Memory B cell (primary cell): ENCODE measurements around the gene DLX4.

Experiments used
- ATAC-seq: fragments of 150-1000 bp; cut with Tn5 transposase; 2 replicates; pipeline ENCODE4 v1.10.0; 2021; ENCODE audit warnings: low read depth, mild to moderate bottlenecking, moderate library complexity
- DNase-seq, 2 donors: peaks; one replicate each; pipeline ENCODE4 v3.0.0; 2022; ENCODE audit warnings: low spot score in 2 of 2
- H3K27ac Mint-ChIP-seq: one replicate; pipeline ENCODE4 v1.8.0; 2022; ENCODE audit warnings: mild to moderate bottlenecking, moderate library complexity, mixed read lengths
- H3K27me3 Mint-ChIP-seq: one replicate; pipeline ENCODE4 v1.8.0; 2022; ENCODE audit warnings: mixed read lengths
- H3K36me3 Mint-ChIP-seq: one replicate; pipeline ENCODE4 v1.8.0; 2022; ENCODE audit warnings: mild to moderate bottlenecking, mixed read lengths
- H3K4me1 Mint-ChIP-seq: one replicate; pipeline ENCODE4 v1.8.0; 2022; ENCODE audit warnings: mixed read lengths
- H3K4me3 Mint-ChIP-seq: one replicate; pipeline ENCODE4 v1.8.0; 2022; ENCODE audit warnings: mild to moderate bottlenecking, moderate library complexity, mixed read lengths
- H3K9me3 Mint-ChIP-seq: one replicate; pipeline ENCODE4 v1.8.0; 2022; ENCODE audit warnings: mixed read lengths

The DLX4 gene

GRCh38 chr17:49979748-49980479, 10.9 kb downstream of the DLX4 start:
- Mint-ChIP-seq H3K27me3 (peaks cover 32% of the 10 kb centered on the region), H3K4me1 (no peaks in the 10 kb centered on the region), H3K4me3 (no peak overlapping the region), H3K9me3 (no peaks in the 10 kb centered on the region), H3K36me3 (no peaks in the 10 kb centered on the region), H3K27ac (no peak overlapping the region)
- no peak for DNase-seq
- no peak for ATAC-seq

- ATAC-seq (no peak), DNase-seq (no peak)
- peaks cover 35% of the 10 kb centered on the region for H3K27me3 Mint-ChIP-seq
These were observed 11.8 kb downstream of the DLX4 start for GRCh38 chr17:49980703-49981197.

GRCh38 chr17:49984283-49984682, 15.3 kb downstream of the DLX4 start:
- Mint-ChIP-seq H3K9me3 (no peaks in the 10 kb centered on the region), H3K4me3 (no peak overlapping the region), H3K27me3 (peaks cover 41% of the 10 kb centered on the region), H3K4me1 (peaks cover 2% of the 10 kb centered on the region), H3K36me3 (no peaks in the 10 kb centered on the region), H3K27ac (no peak overlapping the region)
- ATAC-seq (no peak), DNase-seq (no peak)

More at GRCh38 chr17:49980703-49981197, 11.8 kb downstream of the DLX4 start:
- no peak overlapping the region for H3K27ac Mint-ChIP-seq
- H3K4me1 Mint-ChIP-seq, result no peaks in the 10 kb centered on the region
- no peaks in the 10 kb centered on the region for H3K9me3 Mint-ChIP-seq
- H3K4me3 Mint-ChIP-seq, result no peak overlapping the region
- H3K36me3 Mint-ChIP-seq, result no peaks in the 10 kb centered on the region

GRCh38 chr17:49984776-49985175, 15.8 kb downstream of the DLX4 start:
- H3K36me3 Mint-ChIP-seq, result no peaks in the 10 kb centered on the region
- peaks cover 2% of the 10 kb centered on the region for H3K4me1 Mint-ChIP-seq
- no peak for DNase-seq
- no peak for ATAC-seq
- peaks cover 43% of the 10 kb centered on the region for H3K27me3 Mint-ChIP-seq
- no peak overlapping the region for H3K4me3 Mint-ChIP-seq
- H3K27ac Mint-ChIP-seq, result no peak overlapping the region
- no peaks in the 10 kb centered on the region for H3K9me3 Mint-ChIP-seq

- ATAC-seq (no peak), DNase-seq (no peak)
- no peaks in the 10 kb centered on the region for H3K9me3 Mint-ChIP-seq
- H3K36me3 Mint-ChIP-seq, result no peaks in the 10 kb centered on the region
- peaks cover 39% of the 10 kb centered on the region for H3K27me3 Mint-ChIP-seq
- H3K4me1 Mint-ChIP-seq, result peaks cover 2% of the 10 kb centered on the region
- no peak overlapping the region for H3K4me3 Mint-ChIP-seq
- H3K27ac Mint-ChIP-seq, result no peak overlapping the region
These were observed 16.5 kb downstream of the DLX4 start for GRCh38 chr17:49985310-49985990.

- Mint-ChIP-seq H3K9me3 (no peaks in the 10 kb centered on the region), H3K4me3 (no peak overlapping the region), H3K36me3 (no peaks in the 10 kb centered on the region), H3K4me1 (peaks cover 2% of the 10 kb centered on the region), H3K27me3 (peaks cover 37% of the 10 kb centered on the region), H3K27ac (no peak overlapping the region)
- no peak for ATAC-seq
- DNase-seq, result no peak
These were observed 17.7 kb downstream of the DLX4 start for GRCh38 chr17:49986396-49987289.

- DNase-seq (no peak), ATAC-seq (no peak)
- peaks cover 37% of the 10 kb centered on the region for H3K27me3 Mint-ChIP-seq
- no peak overlapping the region for H3K4me3 Mint-ChIP-seq
- H3K36me3 Mint-ChIP-seq, result no peaks in the 10 kb centered on the region
- H3K4me1 Mint-ChIP-seq, result peaks cover 2% of the 10 kb centered on the region
- no peaks in the 10 kb centered on the region for H3K9me3 Mint-ChIP-seq
- H3K27ac Mint-ChIP-seq, result no peak overlapping the region
These were observed 18.2 kb downstream of the DLX4 start for GRCh38 chr17:49987290-49987585.

- no peak for DNase-seq
- H3K27me3 Mint-ChIP-seq, result peaks cover 38% of the 10 kb centered on the region
- H3K4me3 Mint-ChIP-seq, result no peak overlapping the region
- H3K9me3 Mint-ChIP-seq, result no peaks in the 10 kb centered on the region
- no peak for ATAC-seq
- no peaks in the 10 kb centered on the region for H3K36me3 Mint-ChIP-seq
- peaks cover 3% of the 10 kb centered on the region for H3K4me1 Mint-ChIP-seq
- H3K27ac Mint-ChIP-seq, result no peak overlapping the region
These were observed 18.9 kb downstream of the DLX4 start for GRCh38 chr17:49987681-49988441.

GRCh38 chr17:49989518-49989880, 20.5 kb downstream of the DLX4 start:
- H3K4me1 Mint-ChIP-seq, result peaks cover 13% of the 10 kb centered on the region
- no peak overlapping the region for H3K27ac Mint-ChIP-seq
- H3K27me3 Mint-ChIP-seq, result peaks cover 44% of the 10 kb centered on the region
- DNase-seq, result no peak
- H3K9me3 Mint-ChIP-seq, result no peaks in the 10 kb centered on the region
- no peak for ATAC-seq
- H3K36me3 Mint-ChIP-seq, result peaks cover 2% of the 10 kb centered on the region
- no peak overlapping the region for H3K4me3 Mint-ChIP-seq

GRCh38 chr17:49990331-49990730, 21.3 kb downstream of the DLX4 start:
- Mint-ChIP-seq H3K36me3 (peaks cover 2% of the 10 kb centered on the region), H3K4me3 (no peak overlapping the region), H3K27ac (no peak overlapping the region), H3K27me3 (peaks cover 46% of the 10 kb centered on the region), H3K4me1 (peaks cover 20% of the 10 kb centered on the region), H3K9me3 (no peaks in the 10 kb centered on the region)
- ATAC-seq (no peak), DNase-seq (no peak)

- peaks cover 22% of the 10 kb centered on the region for H3K4me1 Mint-ChIP-seq
- no peaks in the 10 kb centered on the region for H3K9me3 Mint-ChIP-seq
- DNase-seq, result no peak
- H3K27ac Mint-ChIP-seq, result no peak overlapping the region
- H3K36me3 Mint-ChIP-seq, result peaks cover 2% of the 10 kb centered on the region
- peaks cover 48% of the 10 kb centered on the region for H3K27me3 Mint-ChIP-seq
- no peak for ATAC-seq
- H3K4me3 Mint-ChIP-seq, result no peak overlapping the region
These were observed 21.9 kb downstream of the DLX4 start for GRCh38 chr17:49990921-49991320.

- Mint-ChIP-seq H3K4me1 (peaks cover 23% of the 10 kb centered on the region), H3K9me3 (no peaks in the 10 kb centered on the region), H3K4me3 (no peak overlapping the region), H3K27ac (no peak overlapping the region), H3K36me3 (peaks cover 2% of the 10 kb centered on the region), H3K27me3 (peaks cover 50% of the 10 kb centered on the region)
- DNase-seq (no peak), ATAC-seq (no peak)
These were observed 22.4 kb downstream of the DLX4 start for GRCh38 chr17:49991409-49991808.

GRCh38 chr17:49992191-49992932, 23.4 kb downstream of the DLX4 start:
- peaks cover 2% of the 10 kb centered on the region for H3K36me3 Mint-ChIP-seq
- no peak for DNase-seq
- no peak for ATAC-seq
- no peak overlapping the region for H3K27ac Mint-ChIP-seq
- H3K27me3 Mint-ChIP-seq, result peaks cover 47% of the 10 kb centered on the region
- no peak overlapping the region for H3K4me3 Mint-ChIP-seq
- H3K9me3 Mint-ChIP-seq, result no peaks in the 10 kb centered on the region
- H3K4me1 Mint-ChIP-seq, result peaks cover 24% of the 10 kb centered on the region
